B cell (primary cell): ENCODE data around the gene ZNF407. TPM values are rescaled to one million over a fixed set of nuclear protein-coding genes. Genes with fewer than 3 reads are reported as not detected.

Experiments
- ATAC-seq: fragments of 200-7000 bp; cut with Tn5 transposase; one replicate; pipeline ENCODE4 v1.10.0; 2021; ENCODE audit warnings: low read depth, mild to moderate bottlenecking, moderate number of reproducible peaks, moderate library complexity
- CTCF ChIA-PET: fragments of 350-600 bp; sonication (Branson Sonifier 250); formaldehyde crosslinking; loops from one replicate; lab custom pipeline; 2021; ENCODE audit warnings: antibody characterized with exemption, inconsistent platforms; lab: Charles Lee
- POLR2A ChIA-PET: fragments of 350-600 bp; sonication (Branson Sonifier 250); formaldehyde crosslinking; loops from one replicate; lab custom pipeline; 2021; ENCODE audit warnings: antibody characterized with exemption; lab: Charles Lee
- DNase-seq: peaks from one replicate; pipeline ENCODE4 v3.0.0; 2013
- H2AFZ ChIP-seq: 2 replicates; pipeline ENCODE4 v1.6.1; 2012; ENCODE audit warnings: mild to moderate bottlenecking, low read depth, low read length; ENCODE audit not compliant: insufficient read depth, poor library complexity, severe bottlenecking
- H3K27ac ChIP-seq, 2 donors: 1 replicate in 1 of 2; 2 replicates in 1 of 2; pipeline ENCODE4 v1.5.1; 2012 to 2013; ENCODE audit warnings: low read length in 2 of 2, mild to moderate bottlenecking in 2 of 2, moderate library complexity in 1 of 2
- H3K27me3 ChIP-seq, 4 experiments: fragments of 200-600 bp in 1 of 4; sonication (generic) in 1 of 4; replicated peaks in 1 of 4; 1 replicate in 2 of 4; 2 replicates in 2 of 4; pipeline versions ENCODE4 v1.6.1 to v1.7.0; 2013 to 2016; ENCODE audit warnings: low read length in 3 of 4, mild to moderate bottlenecking in 2 of 4, mixed read lengths in 1 of 4, moderate library complexity in 1 of 4; ENCODE audit not compliant: insufficient read depth in 4 of 4, control insufficient read depth in 3 of 4; ENCODE audit errors: control extremely low read depth in 1 of 4
- H3K36me3 ChIP-seq, 2 experiments: replicated peaks in 1 of 2; 1 replicate in 1 of 2; 2 replicates in 1 of 2; pipeline versions ENCODE4 v1.6.1 to v1.7.1; 2013; ENCODE audit warnings: low read length in 1 of 2; ENCODE audit not compliant: insufficient read depth in 2 of 2, control insufficient read depth in 1 of 2; ENCODE audit errors: control extremely low read depth in 1 of 2, extremely low read depth in 1 of 2
- H3K4me1 ChIP-seq, 2 donors: fragments of 200-600 bp in 1 of 2; sonication (generic) in 1 of 2; 1 replicate in 1 of 2; 2 replicates in 1 of 2; pipeline versions ENCODE4 v1.5.1 to v1.6.1; 2013 to 2017; ENCODE audit warnings: low read length in 2 of 2; ENCODE audit not compliant: control insufficient read depth in 2 of 2, insufficient read depth in 2 of 2
- H3K4me2 ChIP-seq: replicated peaks from 2 replicates; pipeline ENCODE3; 2012; ENCODE audit warnings: mild to moderate bottlenecking, low read depth, low read length; ENCODE audit not compliant: poor library complexity, severe bottlenecking
- H3K4me3 ChIP-seq, 5 experiments: fragments of 200-600 bp in 1 of 5; sonication (generic) in 1 of 5; 1 replicate in 3 of 5; 2 replicates in 2 of 5; pipeline versions ENCODE4 v1.5.1 to v1.7.0; 2011 to 2016; ENCODE audit warnings: low read length in 4 of 5, mild to moderate bottlenecking in 4 of 5, low read depth in 2 of 5, control low read depth in 1 of 5, moderate library complexity in 1 of 5; ENCODE audit not compliant: insufficient read depth in 1 of 5; ENCODE audit errors: control extremely low read depth in 1 of 5, extremely low read depth in 1 of 5
- H3K79me2 ChIP-seq: fragments of 200-600 bp; sonication (generic); one replicate; pipeline ENCODE4 v1.6.0; 2016; ENCODE audit warnings: low read length; ENCODE audit not compliant: control insufficient read depth, insufficient read depth
- H3K9ac ChIP-seq: fragments of 200-600 bp; sonication (generic); 2 replicates; pipeline ENCODE4 v1.6.1; 2017; ENCODE audit warnings: mild to moderate bottlenecking, low read length, moderate library complexity
- H3K9me3 ChIP-seq, 3 donors: one replicate each; pipeline versions ENCODE4 v1.6.1 to v1.7.1; 2013; ENCODE audit warnings: low read length in 2 of 3; ENCODE audit not compliant: control insufficient read depth in 2 of 3, insufficient read depth in 1 of 3; ENCODE audit errors: control extremely low read depth in 1 of 3
- H4K20me1 ChIP-seq: 2 replicates; pipeline ENCODE4 v1.6.0; 2012; ENCODE audit warnings: mild to moderate bottlenecking, low read length; ENCODE audit not compliant: insufficient read depth, control insufficient read depth, poor library complexity, severe bottlenecking
- H3K27ac Mint-ChIP-seq: one replicate; pipeline ENCODE4 v1.8.0; 2021; ENCODE audit warnings: mixed read lengths
- H3K27me3 Mint-ChIP-seq: one replicate; pipeline ENCODE4 v1.8.0; 2021; ENCODE audit warnings: mixed read lengths
- H3K4me1 Mint-ChIP-seq: one replicate; pipeline ENCODE4 v1.8.0; 2021; ENCODE audit warnings: mixed read lengths
- H3K4me3 Mint-ChIP-seq: one replicate; pipeline ENCODE4 v1.8.0; 2021; ENCODE audit warnings: mixed read lengths
- H3K9me3 Mint-ChIP-seq: one replicate; pipeline ENCODE4 v1.8.0; 2022; ENCODE audit warnings: mixed read lengths; ENCODE audit not compliant: insufficient read depth
- EZH2 ChIP-seq: IDR thresholded peaks from 2 replicates; pipeline ENCODE4 v1.6.1; 2012; ENCODE audit warnings: borderline replicate concordance, low read depth, mild to moderate bottlenecking, moderate library complexity, low read length; ENCODE audit not compliant: insufficient read depth, poor library complexity, severe bottlenecking
- WGBS: methylation state at CpG from one replicate; pipeline ENCODE4 v1.1.5; 2013; ENCODE audit warnings: missing lambda C conversion rate; ENCODE audit not compliant: insufficient coverage; 5-methylcytosine and 5-hydroxymethylcytosine counted together
- intact Hi-C: fragments of 100-400 bp; cut with micrococcal nuclease; formaldehyde crosslinking; loops from one replicate; pipeline ENCODE4 v1.10.0; 2022
- polyA plus RNA-seq: library from polyadenylated mRNA; depleted of rRNA; stranded (reverse); fragments of >200 nt; gene quantifications from 2 replicates; pipeline ENCODE4 v1.2.3, GENCODE V29; 2012
- total RNA-seq, 2 donors: library from RNA; stranded (reverse); fragments of 120-200 nt in 1 of 2; gene quantifications; 1 replicate in 1 of 2; 2 replicates in 1 of 2; pipeline versions ENCODE4 v1.2.3 to v1.2.4, GENCODE V29; 2013 to 2022
- TF ChIP-seq, protein P1 (sequence below): fragments of 200-600 bp; IDR thresholded peaks from one replicate; pipeline ENCODE4 v1.8.0; 2022; ENCODE audit warnings: antibody characterized with exemption, mild to moderate bottlenecking

The ZNF407 gene
- total and polyA plus RNA-seq, 2 donors (not counting 1 experiment from before 2014, with no cell fraction given) = 4.5 to 37.1 TPM

DNA sequence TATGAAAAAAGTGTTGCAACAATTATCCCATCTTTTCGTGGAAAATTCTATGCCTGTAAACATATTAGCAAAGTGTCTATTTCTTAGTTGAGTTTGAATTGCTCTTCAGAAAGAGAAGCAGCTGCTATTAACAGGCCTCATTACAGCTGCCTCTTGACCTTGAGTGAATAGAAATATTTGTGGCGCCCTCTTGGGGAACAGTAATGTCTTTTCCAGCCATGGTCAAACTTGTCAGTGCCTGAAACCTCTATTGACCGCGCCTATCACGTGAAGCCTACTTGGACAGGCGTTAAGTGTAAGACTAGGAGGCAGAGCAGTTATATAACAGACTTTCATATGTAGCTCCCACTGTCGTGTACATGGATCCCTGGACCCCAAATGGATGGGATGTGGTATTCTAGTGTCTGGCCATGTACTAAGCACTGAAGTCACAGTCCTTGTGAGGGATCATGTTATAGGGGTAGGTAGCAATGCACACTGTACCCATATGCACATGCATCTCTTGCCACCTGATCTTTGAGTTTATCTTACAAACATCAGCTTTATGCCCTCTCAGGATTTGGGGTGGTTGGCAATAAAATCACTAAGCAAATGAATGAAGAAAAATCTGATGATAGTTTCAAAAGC is 366.3 kb downstream of the ZNF407 start:
- H3K27me3 Mint-ChIP-seq = no peaks in the 10 kb centered on the region

DNA sequence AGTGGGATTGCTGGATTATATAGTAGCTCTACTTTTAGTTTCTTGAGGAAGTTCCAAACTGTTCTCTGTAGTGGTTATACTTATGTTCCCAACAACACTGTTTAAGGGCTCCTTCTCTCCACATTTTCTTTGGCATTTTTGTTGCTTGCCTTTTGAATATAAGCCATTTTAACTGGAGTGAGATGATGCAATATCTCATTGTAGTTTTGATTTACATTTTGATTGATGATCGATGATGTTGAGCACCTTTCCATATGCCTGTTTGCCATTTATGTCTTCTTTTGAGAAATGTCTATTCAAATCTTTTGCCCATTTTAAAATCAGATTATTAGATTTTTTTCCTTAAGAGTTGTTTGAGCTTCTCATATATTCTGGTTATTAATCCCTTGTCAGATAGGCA is 368.0 kb downstream of the ZNF407 start:
- Histone ChIP-seq H3K4me2 (no peak overlapping the region), H3K27ac (no peak overlapping the region), H3K27me3 (no peaks in the 10 kb centered on the region), H3K9ac (no peak overlapping the region), H3K9me3 (no peaks in the 10 kb centered on the region), H3K36me3 (no peaks in the 10 kb centered on the region), H3K4me1 (no peaks in the 10 kb centered on the region), H2AFZ (no peak overlapping the region), H4K20me1 (no peaks in the 10 kb centered on the region), H3K4me3 (no peak overlapping the region), H3K79me2 (no peaks in the 10 kb centered on the region)
- no CpG with 5 or more reads among the region's 1 CpG for WGBS
- POLR2A ChIA-PET = no interaction called here
- H3K4me1 Mint-ChIP-seq = no peaks in the 10 kb centered on the region
- ATAC-seq (no peak), DNase-seq (no peak)
- H3K4me3 Mint-ChIP-seq = no peak overlapping the region
- no peak overlapping the region for H3K27ac Mint-ChIP-seq
- CTCF ChIA-PET = no interaction called here
- no peaks in the 10 kb centered on the region for H3K27me3 Mint-ChIP-seq
- intact Hi-C loops = no loop called here
- TF ChIP-seq EZH2 = no peak
- TF ChIP-seq, protein P1, sequence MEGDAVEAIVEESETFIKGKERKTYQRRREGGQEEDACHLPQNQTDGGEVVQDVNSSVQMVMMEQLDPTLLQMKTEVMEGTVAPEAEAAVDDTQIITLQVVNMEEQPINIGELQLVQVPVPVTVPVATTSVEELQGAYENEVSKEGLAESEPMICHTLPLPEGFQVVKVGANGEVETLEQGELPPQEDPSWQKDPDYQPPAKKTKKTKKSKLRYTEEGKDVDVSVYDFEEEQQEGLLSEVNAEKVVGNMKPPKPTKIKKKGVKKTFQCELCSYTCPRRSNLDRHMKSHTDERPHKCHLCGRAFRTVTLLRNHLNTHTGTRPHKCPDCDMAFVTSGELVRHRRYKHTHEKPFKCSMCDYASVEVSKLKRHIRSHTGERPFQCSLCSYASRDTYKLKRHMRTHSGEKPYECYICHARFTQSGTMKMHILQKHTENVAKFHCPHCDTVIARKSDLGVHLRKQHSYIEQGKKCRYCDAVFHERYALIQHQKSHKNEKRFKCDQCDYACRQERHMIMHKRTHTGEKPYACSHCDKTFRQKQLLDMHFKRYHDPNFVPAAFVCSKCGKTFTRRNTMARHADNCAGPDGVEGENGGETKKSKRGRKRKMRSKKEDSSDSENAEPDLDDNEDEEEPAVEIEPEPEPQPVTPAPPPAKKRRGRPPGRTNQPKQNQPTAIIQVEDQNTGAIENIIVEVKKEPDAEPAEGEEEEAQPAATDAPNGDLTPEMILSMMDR = no peak
- H3K9me3 Mint-ChIP-seq = peaks cover 5% of the 10 kb centered on the region

More for the DNA sequence above, 366.3 kb downstream of the ZNF407 start:
- intact Hi-C loops = loop anchor here (5.0 kb wide), 1 partner anchor 312 kb away; no protein-coding TSS in a partner anchor
- no peaks in the 10 kb centered on the region for H4K20me1 ChIP-seq
- ChIA-PET CTCF (interaction anchor here (0.7 to 2.2 kb wide), 4 partner anchors 8 to 311 kb away, joined by 3 to 10 read pairs (median 3); no protein-coding TSS in a partner anchor), POLR2A (no interaction called here)
- no peaks in the 10 kb centered on the region for H3K4me1 ChIP-seq
- peaks cover 5% of the 10 kb centered on the region for H3K9me3 Mint-ChIP-seq
- no peaks in the 10 kb centered on the region for H3K79me2 ChIP-seq
- WGBS = 92% methylated on average over 3 of the region's 7 CpGs
- peaks cover 0 to 2% of the 10 kb centered on the region in 2 experiments for H3K36me3 ChIP-seq
- H3K27ac Mint-ChIP-seq = no peak overlapping the region
- H3K9ac ChIP-seq = no peak overlapping the region
- TF ChIP-seq, protein P1 = no peak
- no peak for TF ChIP-seq EZH2
- no peaks in the 10 kb centered on the region for H3K4me1 Mint-ChIP-seq
- H2AFZ ChIP-seq = no peak overlapping the region
- no peaks in the 10 kb centered on the region for H3K27me3 ChIP-seq
- H3K27ac ChIP-seq = no peak overlapping the region
- no peak for DNase-seq
- H3K4me2 ChIP-seq = no peak overlapping the region
- no peak overlapping the region for H3K4me3 ChIP-seq
- no peaks in the 10 kb centered on the region for H3K9me3 ChIP-seq
- ATAC-seq = no peak
- no peak overlapping the region for H3K4me3 Mint-ChIP-seq
